HepG2 (cell line): ENCODE measurements around the gene RPL37A.

Experiments
- ATF3 ChIP-seq: sonication (generic); formaldehyde crosslinking; IDR thresholded peaks from 2 replicates; pipeline ENCODE4 v1.4.0; 2020; ENCODE audit warnings: missing genetic modification reagents
- BHLHE40 ChIP-seq: IDR thresholded peaks from 2 replicates; pipeline ENCODE4 v1.6.1; 2011; ENCODE audit warnings: low read length, improper control_type of control experiment
- BRCA1 ChIP-seq: sonication (generic); formaldehyde crosslinking; IDR thresholded peaks from 2 replicates; pipeline ENCODE4 v1.4.0; 2020; ENCODE audit warnings: missing genetic modification reagents
- CEBPG ChIP-seq: IDR thresholded peaks from 2 replicates; pipeline ENCODE4 v1.6.1; 2016
- CTCF ChIP-seq: sonication (generic); formaldehyde crosslinking; IDR thresholded peaks from 2 replicates; pipeline ENCODE4 v1.5.0; 2020; ENCODE audit warnings: mild to moderate bottlenecking, missing genetic modification reagents, moderate library complexity
- FOXA1 ChIP-seq, 2 experiments: fragments of 450-650 bp in 1 of 2; sonication (generic) in 1 of 2; formaldehyde crosslinking in 1 of 2; IDR thresholded peaks; 2 replicates each; pipeline versions ENCODE4 v1.4.0 to v1.6.1; 2016 to 2020; ENCODE audit warnings: missing genetic modification reagents in 1 of 2
- HNRNPL ChIP-seq: fragments of 200-400 bp; formaldehyde crosslinking; IDR thresholded peaks from 2 replicates; pipeline ENCODE4 v1.6.1; 2017; ENCODE audit warnings: mild to moderate bottlenecking, low read depth, low read length
- POLR2A ChIP-seq, 2 experiments: IDR thresholded peaks; 2 replicates each; pipeline ENCODE4 v1.6.1; 2011; ENCODE audit warnings: low read depth in 2 of 2, low read length in 2 of 2, mild to moderate bottlenecking in 1 of 2, moderate library complexity in 1 of 2; ENCODE audit not compliant: insufficient read depth in 1 of 2
- TAF1 ChIP-seq: sonication (generic); formaldehyde crosslinking; IDR thresholded peaks from 2 replicates; pipeline ENCODE4 v1.4.0; 2020; ENCODE audit warnings: missing genetic modification reagents
- ZNF354B ChIP-seq: sonication (generic); formaldehyde crosslinking; IDR thresholded peaks from 2 replicates; pipeline ENCODE4 v1.8.0; 2022; ENCODE audit warnings: mild to moderate bottlenecking, missing genetic modification reagents
- ZNF512 ChIP-seq: sonication (generic); formaldehyde crosslinking; IDR thresholded peaks from 2 replicates; pipeline ENCODE4 v1.4.0; 2020; ENCODE audit warnings: mild to moderate bottlenecking, missing genetic modification reagents
- ZNF564 ChIP-seq: sonication (generic); formaldehyde crosslinking; IDR thresholded peaks from 2 replicates; pipeline ENCODE4 v1.8.1; 2023; ENCODE audit warnings: mild to moderate bottlenecking, missing genetic modification reagents

GRCh38 chr2:216467845-216468244 lies 30.8 kb upstream of the RPL37A start:
- TF ChIP-seq POLR2A (IDR thresholded peaks at IDR 0.05; ENCODE audit: insufficient read depth in 1 of 2, low read depth in 2 of 2, low read length in 2 of 2) (no peak), BRCA1 (no peak), CTCF (CRISPR knock-in tag) (no peak), HNRNPL (no peak), ATF3 (no peak), TAF1 (no peak), CEBPG (CRISPR knock-in tag) (0 out of 2 replicates have a peak, but pooled peaks have one; percentile 7), ZNF564 (no peak), BHLHE40 (no peak), ZNF512 (CRISPR knock-in tag) (no peak), ZNF354B (CRISPR knock-in tag) (no peak), FOXA1 (IDR thresholded peaks at IDR 0.05) (no peak), FOXA1 (CRISPR knock-in tag; IDR thresholded peaks at IDR 0.05) (no peak)
